Neuronal stem cell (in vitro differentiated cells): ENCODE results near the gene CDC42BPA.

Experiments used
- DNase-seq: peaks from one replicate; pipeline ENCODE4 v3.0.0-alpha.2; 2013; ENCODE audit warnings: low spot score
- H2AFZ ChIP-seq: one replicate; pipeline ENCODE4 v1.6.1; 2013; ENCODE audit warnings: mild to moderate bottlenecking, low read length, inconsistent platforms
- H2AK5ac ChIP-seq: 2 replicates; pipeline ENCODE4 v1.6.1; 2013; ENCODE audit warnings: low read depth, mild to moderate bottlenecking, inconsistent platforms, low read length, moderate library complexity, mixed read lengths
- H2BK120ac ChIP-seq: 2 replicates; pipeline ENCODE4 v1.6.1; 2013; ENCODE audit warnings: low read depth, mild to moderate bottlenecking, inconsistent platforms, low read length, moderate library complexity, mixed read lengths
- H2BK12ac ChIP-seq: one replicate; pipeline ENCODE4 v1.6.1; 2013; ENCODE audit warnings: low read length, inconsistent platforms
- H2BK15ac ChIP-seq: 2 replicates; pipeline ENCODE4 v1.6.1; 2013; ENCODE audit warnings: mild to moderate bottlenecking, low read length, inconsistent platforms, mixed read lengths
- H2BK5ac ChIP-seq: one replicate; pipeline ENCODE4 v1.6.1; 2013; ENCODE audit warnings: inconsistent platforms, mild to moderate bottlenecking, low read length, moderate library complexity
- H3K14ac ChIP-seq: one replicate; pipeline ENCODE4 v1.6.1; 2013; ENCODE audit warnings: low read length, inconsistent platforms
- H3K18ac ChIP-seq: 2 replicates; pipeline ENCODE4 v1.6.1; 2013; ENCODE audit warnings: low read length, inconsistent platforms
- H3K23ac ChIP-seq: 2 replicates; pipeline ENCODE4 v1.6.1; 2013; ENCODE audit warnings: low read depth, mild to moderate bottlenecking, mixed read lengths, low read length, inconsistent platforms; ENCODE audit not compliant: poor library complexity
- H3K27ac ChIP-seq: replicated peaks from 3 replicates; pipeline ENCODE4 v1.5.1; 2013; ENCODE audit warnings: low read length, inconsistent platforms
- H3K27me3 ChIP-seq, 3 experiments: 2 replicates each; pipeline ENCODE4 v1.6.1; 2013; ENCODE audit warnings: low read length in 3 of 3, mild to moderate bottlenecking in 2 of 3, inconsistent platforms in 1 of 3, low read depth in 1 of 3, mixed read lengths in 1 of 3, moderate library complexity in 1 of 3; ENCODE audit not compliant: control insufficient read depth in 3 of 3, insufficient read depth in 3 of 3
- H3K36me3 ChIP-seq, 2 donors: replicated peaks in 1 of 2; 2 replicates each; pipeline ENCODE4 v1.6.1; 2013; ENCODE audit warnings: low read length in 2 of 2; ENCODE audit not compliant: control insufficient read depth in 2 of 2, insufficient read depth in 2 of 2
- H3K4ac ChIP-seq: 2 replicates; pipeline ENCODE4 v1.6.1; 2013; ENCODE audit warnings: inconsistent platforms, mild to moderate bottlenecking, low read length, moderate library complexity
- H3K4me1 ChIP-seq, 2 donors: 1 replicate in 1 of 2; 2 replicates in 1 of 2; pipeline ENCODE4 v1.6.1; 2013; ENCODE audit warnings: low read length in 2 of 2, low read depth in 1 of 2; ENCODE audit not compliant: control insufficient read depth in 2 of 2, insufficient read depth in 1 of 2
- H3K4me2 ChIP-seq: one replicate; pipeline ENCODE4 v1.6.1; 2013; ENCODE audit warnings: mild to moderate bottlenecking, low read length, inconsistent platforms; ENCODE audit not compliant: insufficient read depth, poor library complexity, severe bottlenecking
- H3K4me3 ChIP-seq, 2 donors: 2 replicates each; pipeline ENCODE4 v1.5.1; 2013; ENCODE audit warnings: low read length in 2 of 2, mild to moderate bottlenecking in 2 of 2, inconsistent platforms in 1 of 2, moderate library complexity in 1 of 2
- H3K79me1 ChIP-seq: one replicate; pipeline ENCODE4 v1.6.1; 2013; ENCODE audit warnings: low read depth, mild to moderate bottlenecking, inconsistent platforms, low read length, moderate library complexity
- H3K9ac ChIP-seq: one replicate; pipeline ENCODE4 v1.6.1; 2013; ENCODE audit warnings: mild to moderate bottlenecking, low read depth, low read length, inconsistent platforms; ENCODE audit not compliant: poor library complexity
- H3K9me3 ChIP-seq, 2 donors: replicated peaks in 1 of 2; 2 replicates each; pipeline versions ENCODE3 to v1.6.1; 2013; ENCODE audit warnings: low read length in 2 of 2, mild to moderate bottlenecking in 2 of 2, inconsistent platforms in 1 of 2, low read depth in 1 of 2, mixed read lengths in 1 of 2, moderate library complexity in 1 of 2; ENCODE audit not compliant: control insufficient read depth in 2 of 2, insufficient read depth in 1 of 2
- H4K8ac ChIP-seq: one replicate; pipeline ENCODE4 v1.6.1; 2013; ENCODE audit warnings: low read depth, mild to moderate bottlenecking, inconsistent platforms, low read length, moderate library complexity
- H4K91ac ChIP-seq: one replicate; pipeline ENCODE4 v1.6.1; 2013; ENCODE audit warnings: low read length, low read depth, mild to moderate bottlenecking, inconsistent platforms; ENCODE audit not compliant: poor library complexity
- WGBS, 2 donors: extraction: QIAGEN DNeasy Blood & Tissue Kit; methylation state at CpG; one replicate each; pipeline ENCODE4 v1.1.7; 2013; ENCODE audit warnings: missing lambda C conversion rate in 2 of 2, mixed read lengths in 1 of 2; ENCODE audit not compliant: insufficient read length in 2 of 2, insufficient replicate concordance in 1 of 2; ENCODE audit errors: extremely low coverage in 2 of 2; 5-methylcytosine and 5-hydroxymethylcytosine counted together

Gene CDC42BPA

GRCh38 chr1:227364657-227365056 lies 46.4 kb upstream of the CDC42BPA start:
- Histone ChIP-seq H3K23ac (no peak overlapping the region), H2BK120ac (no peak overlapping the region), H3K27me3 (no peaks in the 10 kb centered on the region), H3K4ac (no peak overlapping the region), H3K27ac (no peak overlapping the region), H3K9me3 (peaks cover 0 to 5% of the 10 kb centered on the region in 2 donors), H4K8ac (no peak overlapping the region), H3K79me1 (peaks cover 4% of the 10 kb centered on the region), H3K36me3 (no peaks in the 10 kb centered on the region), H2AFZ (no peak overlapping the region), H3K4me1 (peaks cover 3 to 4% of the 10 kb centered on the region in 2 donors), H3K4me3 (no peak overlapping the region), H2BK15ac (no peak overlapping the region), H3K18ac (no peak overlapping the region), H3K9ac (no peak overlapping the region), H4K91ac (no peak overlapping the region), H3K14ac (no peak overlapping the region), H2BK5ac (no peak overlapping the region), H2AK5ac (no peak overlapping the region), H3K4me2 (no peak overlapping the region), H2BK12ac (no peak overlapping the region)
- no CpG with 5 or more reads among the region's 2 CpGs for WGBS, 2 donors
- no peak for DNase-seq

- no peak overlapping the region for H3K9ac ChIP-seq
- WGBS, 2 donors = no CpG with 5 or more reads among the region's 7 CpGs
- no peaks in the 10 kb centered on the region for H3K36me3 ChIP-seq
- H3K9me3 ChIP-seq = peaks cover 0 to 5% of the 10 kb centered on the region in 2 donors
- H2BK120ac ChIP-seq = no peak overlapping the region
- no peaks in the 10 kb centered on the region for H3K27me3 ChIP-seq
- H3K18ac ChIP-seq = no peak overlapping the region
- H3K4me1 ChIP-seq = no peaks in the 10 kb centered on the region
- H3K4ac ChIP-seq = no peak overlapping the region
- H2AK5ac ChIP-seq = no peak overlapping the region
- H3K79me1 ChIP-seq = peaks cover 4% of the 10 kb centered on the region
- no peak overlapping the region for H2BK5ac ChIP-seq
- no peak overlapping the region for H4K91ac ChIP-seq
- H3K14ac ChIP-seq = no peak overlapping the region
- no peak overlapping the region for H3K23ac ChIP-seq
- no peak overlapping the region for H3K4me3 ChIP-seq
- no peak overlapping the region for H3K27ac ChIP-seq
- DNase-seq = no peak
- H2AFZ ChIP-seq = no peak overlapping the region
- no peak overlapping the region for H4K8ac ChIP-seq
- no peak overlapping the region for H2BK15ac ChIP-seq
- no peak overlapping the region for H3K4me2 ChIP-seq
- H2BK12ac ChIP-seq = no peak overlapping the region
These were observed 45.5 kb upstream of the CDC42BPA start for GRCh38 chr1:227363825-227364224.

- no CpG with 5 or more reads among the region's 1 CpG for whole genome bisulfite sequencing, 2 donors
- no peak overlapping the region for H2AK5ac ChIP-seq
- H4K8ac ChIP-seq = no peak overlapping the region
- H3K4ac ChIP-seq = no peak overlapping the region
- peaks cover 0 to 5% of the 10 kb centered on the region in 2 donors for H3K9me3 ChIP-seq
- no peak overlapping the region for H3K4me3 ChIP-seq
- DNase-seq = no peak
- H2BK120ac ChIP-seq = no peak overlapping the region
- H3K27me3 ChIP-seq = no peaks in the 10 kb centered on the region
- no peaks in the 10 kb centered on the region for H3K36me3 ChIP-seq
- no peak overlapping the region for H2BK5ac ChIP-seq
- H4K91ac ChIP-seq = no peak overlapping the region
- H3K23ac ChIP-seq = no peak overlapping the region
- H3K14ac ChIP-seq = no peak overlapping the region
- H3K4me2 ChIP-seq = no peak overlapping the region
- peaks cover 4% of the 10 kb centered on the region for H3K79me1 ChIP-seq
- H3K27ac ChIP-seq = no peak overlapping the region
- H3K9ac ChIP-seq = no peak overlapping the region
- H3K18ac ChIP-seq = no peak overlapping the region
- no peak overlapping the region for H2AFZ ChIP-seq
- H2BK15ac ChIP-seq = no peak overlapping the region
- H3K4me1 ChIP-seq = peaks cover 2 to 3% of the 10 kb centered on the region in 2 donors
- H2BK12ac ChIP-seq = no peak overlapping the region
These were observed 43.7 kb upstream of the CDC42BPA start for GRCh38 chr1:227362039-227362438.

GRCh38 chr1:227357927-227358302 lies 39.6 kb upstream of the CDC42BPA start:
- H3K27me3 ChIP-seq = no peaks in the 10 kb centered on the region
- H3K79me1 ChIP-seq = peaks cover 2% of the 10 kb centered on the region
- H2BK5ac ChIP-seq = no peak overlapping the region
- H3K4ac ChIP-seq = no peak overlapping the region
- no peak overlapping the region for H2AFZ ChIP-seq
- no peak overlapping the region for H3K23ac ChIP-seq
- DNase-seq = no peak
- H3K4me3 ChIP-seq = no peak overlapping the region
- no peak overlapping the region for H3K18ac ChIP-seq
- no peaks in the 10 kb centered on the region for H3K36me3 ChIP-seq
- H2BK120ac ChIP-seq = no peak overlapping the region
- H2AK5ac ChIP-seq = no peak overlapping the region
- no peak overlapping the region for H2BK12ac ChIP-seq
- H3K27ac ChIP-seq = no peak overlapping the region
- H3K4me1 ChIP-seq = peaks cover 4 to 5% of the 10 kb centered on the region in 2 donors
- H3K9me3 ChIP-seq = no peaks in the 10 kb centered on the region
- H4K8ac ChIP-seq = no peak overlapping the region
- WGBS, 2 donors = no CpG with 5 or more reads among the region's 6 CpGs
- no peak overlapping the region for H2BK15ac ChIP-seq
- no peak overlapping the region for H3K4me2 ChIP-seq
- no peak overlapping the region for H3K9ac ChIP-seq
- H4K91ac ChIP-seq = no peak overlapping the region
- no peak overlapping the region for H3K14ac ChIP-seq
